Measurements from ENCODE around the gene ANXA4.

GRCh38 chr2:69741229-69741574 lies 732 bp upstream of the ANXA4 start:
- TF ChIP-seq REST (IDR thresholded peaks at IDR 0.05; ENCODE audit: insufficient read depth in 1 of 2, low read depth in 2 of 2, low read length in 2 of 2) (no peak), TAF1 (IDR thresholded peaks at IDR 0.05; ENCODE audit: borderline replicate concordance, insufficient read depth, low read length) (no peak), POLR2AphosphoS5 (IDR thresholded peaks at IDR 0.05; ENCODE audit: low read depth, low read length) (no peak)

Data from PFSK-1 (cell line).